OCI-LY1 (cell line): ENCODE results near the gene RPL21.
A peak's percentile ranks its signal among the peaks of the same experiment; 100 is the strongest.

Source experiments
- EZH2 ChIP-seq: fragments of 200-600 bp; sonication (generic), shearing (Covaris generic); IDR thresholded peaks from 2 replicates; pipeline ENCODE4 v1.8.0; 2017; ENCODE audit warnings: borderline replicate concordance, mixed run types, mild to moderate bottlenecking, antibody characterized with exemption, low read length, moderate library complexity, mixed read lengths
- TF ChIP-seq, protein P1 (sequence below): fragments of 200-600 bp; sonication (generic), shearing (Covaris generic); IDR thresholded peaks from 2 replicates; pipeline ENCODE4 v1.5.1; 2017; ENCODE audit warnings: mild to moderate bottlenecking, antibody characterized with exemption, low read length, moderate library complexity, mixed read lengths

DNA sequence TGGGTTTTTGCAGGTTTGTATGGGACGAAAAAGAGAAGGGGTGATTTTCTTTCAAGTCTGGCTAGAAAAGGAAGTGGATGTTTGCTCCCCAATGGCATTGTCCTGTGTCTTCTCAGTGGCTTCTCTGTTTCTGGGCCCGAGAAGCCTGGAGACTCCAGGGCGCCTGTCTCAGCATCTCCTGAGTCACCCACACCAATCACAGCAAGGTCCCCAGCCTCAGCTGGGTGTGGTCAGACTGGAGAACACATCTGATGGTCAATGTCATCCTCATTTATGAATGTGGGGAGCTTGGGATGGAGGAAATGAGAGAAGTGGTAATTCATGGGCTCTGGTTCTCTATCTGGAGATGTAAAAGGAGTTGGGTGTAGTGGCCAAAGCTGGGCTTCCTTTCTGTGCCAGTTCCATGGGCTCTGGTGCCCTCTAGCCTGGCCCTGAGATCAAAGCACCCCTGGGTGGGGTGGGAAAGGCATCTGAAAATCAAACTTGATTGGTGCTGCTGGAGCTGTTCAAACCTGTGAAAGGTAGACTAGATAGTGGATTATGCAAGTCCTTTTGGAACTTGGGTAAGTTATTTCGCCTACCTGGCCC, 32.6 kb downstream of the RPL21 start:
- TF ChIP-seq, protein P1, sequence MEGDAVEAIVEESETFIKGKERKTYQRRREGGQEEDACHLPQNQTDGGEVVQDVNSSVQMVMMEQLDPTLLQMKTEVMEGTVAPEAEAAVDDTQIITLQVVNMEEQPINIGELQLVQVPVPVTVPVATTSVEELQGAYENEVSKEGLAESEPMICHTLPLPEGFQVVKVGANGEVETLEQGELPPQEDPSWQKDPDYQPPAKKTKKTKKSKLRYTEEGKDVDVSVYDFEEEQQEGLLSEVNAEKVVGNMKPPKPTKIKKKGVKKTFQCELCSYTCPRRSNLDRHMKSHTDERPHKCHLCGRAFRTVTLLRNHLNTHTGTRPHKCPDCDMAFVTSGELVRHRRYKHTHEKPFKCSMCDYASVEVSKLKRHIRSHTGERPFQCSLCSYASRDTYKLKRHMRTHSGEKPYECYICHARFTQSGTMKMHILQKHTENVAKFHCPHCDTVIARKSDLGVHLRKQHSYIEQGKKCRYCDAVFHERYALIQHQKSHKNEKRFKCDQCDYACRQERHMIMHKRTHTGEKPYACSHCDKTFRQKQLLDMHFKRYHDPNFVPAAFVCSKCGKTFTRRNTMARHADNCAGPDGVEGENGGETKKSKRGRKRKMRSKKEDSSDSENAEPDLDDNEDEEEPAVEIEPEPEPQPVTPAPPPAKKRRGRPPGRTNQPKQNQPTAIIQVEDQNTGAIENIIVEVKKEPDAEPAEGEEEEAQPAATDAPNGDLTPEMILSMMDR = peak; percentile 49; the same call in 1 of the 2 replicates
- TF ChIP-seq EZH2 = no peak
